PC-9 (cell line): ENCODE measurements around the gene KIF6. TPM values are rescaled to one million over a fixed set of nuclear protein-coding genes. Genes with fewer than 3 reads are reported as not detected.

Experiments used
- BruUV-seq: library from RNA; stranded (reverse); fragments of 400-500 nt; replicated peaks from 2 replicates; lab custom pipeline; 2021; lab: Mats Ljungman, UMichigan
- CTCF ChIA-PET: fragments of 300-600 bp; sonication (Branson Sonifier 250); formaldehyde crosslinking; loops from one replicate; lab custom pipeline; 2022; ENCODE audit warnings: antibody characterized with exemption; lab: Charles Lee
- POLR2A ChIA-PET: fragments of 300-600 bp; sonication (Branson Sonifier 250); formaldehyde crosslinking; loops from one replicate; lab custom pipeline; 2022; ENCODE audit warnings: antibody characterized with exemption; ENCODE audit not compliant: unreplicated experiment; lab: Charles Lee
- DNase-seq, 2 experiments: peaks; one replicate each; pipeline versions ENCODE4 v3.0.0 to v3.0.0-alpha.2; 2015 to 2022; ENCODE audit warnings: mixed read lengths in 1 of 2
- H2AFZ ChIP-seq: fragments of 200-600 bp; sonication (generic); 2 replicates; pipeline ENCODE4 v1.8.1; 2017; ENCODE audit warnings: antibody characterized with exemption
- H3F3A ChIP-seq: fragments of 200-600 bp; sonication (generic); 2 replicates; pipeline ENCODE4 v1.8.1; 2017; ENCODE audit warnings: antibody characterized with exemption, mild to moderate bottlenecking, low read depth; ENCODE audit not compliant: insufficient read depth
- H3K27ac ChIP-seq: fragments of 200-600 bp; sonication (generic); 2 replicates; pipeline ENCODE4 v1.6.1; 2016; ENCODE audit warnings: mixed run types
- H3K27me3 ChIP-seq: fragments of 200-600 bp; sonication (generic); 2 replicates; pipeline ENCODE4 v1.6.1; 2016; ENCODE audit warnings: low read depth, mixed run types; ENCODE audit not compliant: insufficient read depth
- H3K36me3 ChIP-seq: fragments of 200-600 bp; sonication (generic); 2 replicates; pipeline ENCODE4 v1.6.1; 2016; ENCODE audit warnings: low read depth, mixed run types
- H3K4me1 ChIP-seq: fragments of 200-600 bp; sonication (generic); replicated peaks from 2 replicates; pipeline ENCODE4 v1.6.1; 2016; ENCODE audit warnings: mixed run types; ENCODE audit not compliant: insufficient read depth
- H3K4me2 ChIP-seq: fragments of 200-600 bp; sonication (generic); 2 replicates; pipeline ENCODE4 v1.6.1; 2017; ENCODE audit warnings: mixed run types
- H3K4me3 ChIP-seq: fragments of 200-600 bp; sonication (generic); 2 replicates; pipeline ENCODE4 v1.6.1; 2016; ENCODE audit warnings: mixed run types
- H3K79me2 ChIP-seq: fragments of 200-600 bp; sonication (generic); 2 replicates; pipeline ENCODE4 v1.6.1; 2017; ENCODE audit warnings: low read depth, mixed run types
- H3K9me2 ChIP-seq: fragments of 200-600 bp; sonication (generic); 2 replicates; pipeline ENCODE4 v1.8.1; 2017; ENCODE audit warnings: mild to moderate bottlenecking; ENCODE audit not compliant: insufficient read depth
- H3K9me3 ChIP-seq: fragments of 200-600 bp; sonication (generic); 2 replicates; pipeline ENCODE4 v1.8.1; 2016; ENCODE audit warnings: low read depth; ENCODE audit not compliant: insufficient read depth
- H4K20me1 ChIP-seq: fragments of 200-600 bp; sonication (generic); 2 replicates; pipeline ENCODE4 v1.8.1; 2017; ENCODE audit not compliant: insufficient read depth
- CTCF ChIP-seq: fragments of 200-600 bp; sonication (generic); conservative IDR thresholded peaks from 2 replicates; pipeline ENCODE4 v1.6.1; 2017; ENCODE audit warnings: mixed run types, antibody characterized with exemption, mild to moderate bottlenecking, moderate library complexity
- EZH2 ChIP-seq: fragments of 200-600 bp; sonication (generic); IDR thresholded peaks from 2 replicates; pipeline ENCODE4 v1.8.0; 2017; ENCODE audit warnings: antibody characterized with exemption, low read depth
- intact Hi-C: fragments of 100-400 bp; cut with micrococcal nuclease; formaldehyde crosslinking; loops from one replicate; pipeline ENCODE4 v1.10.0; 2022; ENCODE audit not compliant: unreplicated experiment
- total RNA-seq: library from RNA; stranded (reverse); gene quantifications from 2 replicates; pipeline ENCODE4 v1.2.3, GENCODE V29; 2021

Gene KIF6
- total RNA-seq, 1 experiment from 2014 or later: not detected

GRCh38 chr6:39357998-39358686, 367.1 kb downstream of the KIF6 start:
- no peak overlapping the region for H3K4me2 ChIP-seq
- no TSS peak for BruUV-seq
- no peak overlapping the region for H2AFZ ChIP-seq
- H3F3A ChIP-seq: no peaks in the 10 kb centered on the region
- H3K36me3 ChIP-seq: no peaks in the 10 kb centered on the region
- no peaks in the 10 kb centered on the region for H3K9me2 ChIP-seq
- H4K20me1 ChIP-seq: no peaks in the 10 kb centered on the region
- no peak for DNase-seq
- H3K27me3 ChIP-seq: peaks cover 52% of the 10 kb centered on the region
- H3K4me1 ChIP-seq: no peaks in the 10 kb centered on the region
- no peak overlapping the region for H3K27ac ChIP-seq
- H3K4me3 ChIP-seq: no peak overlapping the region
- H3K9me3 ChIP-seq: no peaks in the 10 kb centered on the region
- TF ChIP-seq CTCF (no peak), EZH2 (no peak)
- no peaks in the 10 kb centered on the region for H3K79me2 ChIP-seq
- POLR2A ChIA-PET: no interaction called here
- CTCF ChIA-PET: no interaction called here
- intact Hi-C loops: no loop called here

GRCh38 chr6:39353698-39354315, 371.4 kb downstream of the KIF6 start:
- Histone ChIP-seq H3K4me1 (no peaks in the 10 kb centered on the region), H2AFZ (no peak overlapping the region), H3K36me3 (no peaks in the 10 kb centered on the region), H3K27ac (no peak overlapping the region), H3K4me3 (no peak overlapping the region), H3K9me2 (no peaks in the 10 kb centered on the region), H3F3A (no peaks in the 10 kb centered on the region), H3K79me2 (no peaks in the 10 kb centered on the region), H3K4me2 (no peak overlapping the region), H4K20me1 (no peaks in the 10 kb centered on the region), H3K9me3 (no peaks in the 10 kb centered on the region), H3K27me3 (peaks cover 63% of the 10 kb centered on the region)
- BruUV-seq: no TSS peak
- CTCF ChIA-PET: no interaction called here
- DNase-seq: no peak
- intact Hi-C loops: no loop called here
- TF ChIP-seq EZH2 (no peak), CTCF (no peak)
- POLR2A ChIA-PET: no interaction called here

- no peaks in the 10 kb centered on the region for H3K79me2 ChIP-seq
- H3K4me3 ChIP-seq: no peak overlapping the region
- intact Hi-C loops: no loop called here
- BruUV-seq: no TSS peak
- peaks cover 67% of the 10 kb centered on the region for H3K27me3 ChIP-seq
- H3F3A ChIP-seq: no peaks in the 10 kb centered on the region
- ChIA-PET POLR2A (no interaction called here), CTCF (no interaction called here)
- no peaks in the 10 kb centered on the region for H3K36me3 ChIP-seq
- H3K9me2 ChIP-seq: no peaks in the 10 kb centered on the region
- no peaks in the 10 kb centered on the region for H3K9me3 ChIP-seq
- no peak overlapping the region for H3K4me2 ChIP-seq
- no peak for DNase-seq
- no peaks in the 10 kb centered on the region for H3K4me1 ChIP-seq
- H4K20me1 ChIP-seq: no peaks in the 10 kb centered on the region
- TF ChIP-seq CTCF (no peak), EZH2 (no peak)
- H2AFZ ChIP-seq: no peak overlapping the region
- no peak overlapping the region for H3K27ac ChIP-seq
Measured at GRCh38 chr6:39350723-39351505, 374.3 kb downstream of the KIF6 start.
